SK-N-SH treated with all-trans-retinoic acid at 6 μM for 48 hours (cell line): ENCODE measurements around the gene ESPL1.

Source experiments
- ATAC-seq: fragments of 200-7000 bp; cut with Tn5 transposase; 3 replicates; pipeline ENCODE4 v1.9.1; 2020; ENCODE audit warnings: mild to moderate bottlenecking, moderate library complexity
- ARNTL ChIP-seq: fragments of 450-650 bp; formaldehyde crosslinking; IDR thresholded peaks from 2 replicates; pipeline ENCODE4 v1.5.0; 2020; ENCODE audit warnings: low read depth, mild to moderate bottlenecking, moderate library complexity, borderline replicate concordance
- BACH2 ChIP-seq: fragments of 250-450 bp; sonication (Bioruptor Pico); IDR thresholded peaks from 2 replicates; pipeline ENCODE4 v1.9.0; 2021; ENCODE audit warnings: mild to moderate bottlenecking, borderline replicate concordance
- CREB5 ChIP-seq: fragments of 250-450 bp; sonication (Bioruptor Pico); IDR thresholded peaks from 2 replicates; pipeline ENCODE4 v1.5.1; 2020; ENCODE audit warnings: low read depth, mild to moderate bottlenecking, moderate library complexity
- CSDC2 ChIP-seq: fragments of 250-450 bp; sonication (Bioruptor Pico); IDR thresholded peaks from 2 replicates; pipeline ENCODE4 v1.5.0; 2020; ENCODE audit warnings: mild to moderate bottlenecking, moderate library complexity
- CSRNP3 ChIP-seq: fragments of 250-450 bp; sonication (Bioruptor Pico); IDR thresholded peaks from 2 replicates; pipeline ENCODE4 v1.5.1; 2021; ENCODE audit warnings: mild to moderate bottlenecking, moderate library complexity
- ESRRG ChIP-seq: fragments of 250-450 bp; sonication (Bioruptor Pico); IDR thresholded peaks from 2 replicates; pipeline ENCODE4 v1.6.1; 2021; ENCODE audit warnings: mild to moderate bottlenecking
- GLIS3 ChIP-seq: fragments of 250-450 bp; sonication (Bioruptor Pico); IDR thresholded peaks from 2 replicates; pipeline ENCODE4 v1.5.0; 2020; ENCODE audit warnings: mild to moderate bottlenecking, moderate library complexity
- ISL1 ChIP-seq: fragments of 250-450 bp; sonication (Bioruptor Pico); IDR thresholded peaks from 2 replicates; pipeline ENCODE4 v2.1.2; 2022; ENCODE audit warnings: mild to moderate bottlenecking, moderate library complexity
- OSR1 ChIP-seq: fragments of 250-450 bp; sonication (Bioruptor Pico); IDR thresholded peaks from 2 replicates; pipeline ENCODE4 v1.8.0; 2022; ENCODE audit warnings: moderate library complexity, mild to moderate bottlenecking, inconsistent platforms
- PATZ1 ChIP-seq: fragments of 250-450 bp; sonication (Bioruptor Pico); IDR thresholded peaks from 2 replicates; pipeline ENCODE4 v1.8.0; 2020; ENCODE audit warnings: mild to moderate bottlenecking, moderate library complexity, borderline replicate concordance
- POU6F1 ChIP-seq: fragments of 250-450 bp; sonication (Bioruptor Pico); IDR thresholded peaks from 2 replicates; pipeline ENCODE4 v1.8.0; 2021; ENCODE audit warnings: low read depth, mild to moderate bottlenecking, moderate library complexity, borderline replicate concordance
- PPARA ChIP-seq: fragments of 250-450 bp; sonication (Bioruptor Pico); IDR thresholded peaks from 2 replicates; pipeline ENCODE4 v1.5.0; 2020; ENCODE audit warnings: mild to moderate bottlenecking, borderline replicate concordance
- RARB ChIP-seq: fragments of 250-450 bp; sonication (Bioruptor Pico); IDR thresholded peaks from 2 replicates; pipeline ENCODE4 v1.8.0; 2021; ENCODE audit warnings: mild to moderate bottlenecking, moderate library complexity
- SNAI2 ChIP-seq: fragments of 250-450 bp; sonication (Bioruptor Pico); IDR thresholded peaks from 2 replicates; pipeline ENCODE4 v1.5.0; 2020; ENCODE audit warnings: mild to moderate bottlenecking, moderate library complexity
- TOX ChIP-seq: fragments of 250-450 bp; sonication (Bioruptor Pico); IDR thresholded peaks from 2 replicates; pipeline ENCODE4 v1.8.0; 2021; ENCODE audit warnings: mild to moderate bottlenecking, moderate library complexity, borderline replicate concordance
- TSHZ2 ChIP-seq: fragments of 250-450 bp; sonication (Bioruptor Pico); IDR thresholded peaks from 2 replicates; pipeline ENCODE4 v1.5.0; 2020; ENCODE audit warnings: mild to moderate bottlenecking, moderate library complexity
- ZC3H10 ChIP-seq: fragments of 250-450 bp; sonication (Bioruptor Pico); IDR thresholded peaks from 2 replicates; pipeline ENCODE4 v1.5.1; 2021; ENCODE audit warnings: mild to moderate bottlenecking, moderate library complexity
- ZFP3 ChIP-seq: fragments of 250-450 bp; sonication (Bioruptor Pico); IDR thresholded peaks from 2 replicates; pipeline ENCODE4 v1.5.0; 2020; ENCODE audit warnings: mild to moderate bottlenecking, moderate library complexity
- ZNF8 ChIP-seq: fragments of 450-650 bp; formaldehyde crosslinking; IDR thresholded peaks from 2 replicates; pipeline ENCODE4 v1.5.0; 2020; ENCODE audit warnings: mild to moderate bottlenecking, moderate library complexity

The ESPL1 gene

GRCh38 chr12:53255996-53256395 lies 12.1 kb upstream of the ESPL1 start:
- ATAC-seq, result no peak
- TF ChIP-seq ZNF8 (CRISPR knock-in tag), result no peak
- no peak for TF ChIP-seq PPARA (CRISPR knock-in tag)
- TF ChIP-seq OSR1 (CRISPR knock-in tag), result no peak
- no peak for TF ChIP-seq CSRNP3
- no peak for TF ChIP-seq ZFP3 (CRISPR knock-in tag)
- TF ChIP-seq BACH2 (CRISPR knock-in tag), result no peak
- TF ChIP-seq RARB (CRISPR knock-in tag), result no peak
- no peak for TF ChIP-seq PATZ1 (CRISPR knock-in tag)
- TF ChIP-seq ISL1 (CRISPR knock-in tag), result no peak
- no peak for TF ChIP-seq POU6F1 (CRISPR knock-in tag)
- no peak for TF ChIP-seq ZC3H10 (CRISPR knock-in tag)
- no peak for TF ChIP-seq ARNTL (CRISPR knock-in tag)
- TF ChIP-seq ESRRG (CRISPR knock-in tag), result no peak
- no peak for TF ChIP-seq TSHZ2
- no peak for TF ChIP-seq GLIS3 (CRISPR knock-in tag)
- TF ChIP-seq CREB5 (CRISPR knock-in tag), result no peak
- TF ChIP-seq CSDC2, result no peak
- no peak for TF ChIP-seq SNAI2 (CRISPR knock-in tag)
- TF ChIP-seq TOX (CRISPR knock-in tag), result no peak

GRCh38 chr12:53258541-53259539 lies 9.3 kb upstream of the ESPL1 start:
- no peak for TF ChIP-seq ZNF8 (CRISPR knock-in tag)
- TF ChIP-seq TSHZ2, result no peak
- TF ChIP-seq CREB5 (CRISPR knock-in tag), result no peak
- TF ChIP-seq, all 23 proteins: peak for 0
- no peak for ATAC-seq
